ENCODE results near the gene TMEM82. TPM values are rescaled to one million over a fixed set of nuclear protein-coding genes. Genes with fewer than 3 reads are reported as not detected.

The TMEM82 gene
- total and polyA plus RNA-seq, 2 experiments from 2014 or later, result 0.51 TPM; not detected in 1

DNA sequence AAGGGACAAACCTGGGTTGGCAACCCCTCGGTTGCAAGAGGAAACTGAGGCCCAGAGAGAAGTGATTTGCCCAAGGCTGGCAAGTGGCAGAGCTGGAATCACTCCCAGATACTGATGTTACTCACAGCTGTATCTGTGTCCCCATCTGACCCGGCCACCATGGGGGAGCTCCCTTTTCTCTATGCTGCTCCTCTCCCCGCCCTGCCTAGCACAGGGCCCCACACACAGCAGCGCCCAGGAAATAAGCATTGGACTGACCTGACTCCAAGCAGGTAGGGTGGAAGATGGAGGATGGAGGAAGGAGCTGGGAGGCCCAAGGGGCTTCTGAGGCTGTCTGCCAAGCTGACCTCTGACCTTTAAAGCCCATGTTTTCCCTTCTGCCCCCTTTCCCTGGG lies 13.3 kb downstream of the TMEM82 start:
- H3K4me1 ChIP-seq (ENCODE audit: low read depth), result peaks cover 8% of the 10 kb centered on the region
- H3K27ac ChIP-seq, result no peak overlapping the region
- no peaks in the 10 kb centered on the region for H3K9me3 ChIP-seq (ENCODE audit: low read depth)
- no peak overlapping the region for H3K4me3 ChIP-seq
- H3K36me3 ChIP-seq, result no peaks in the 10 kb centered on the region
- H3K27me3 ChIP-seq, result no peaks in the 10 kb centered on the region
- DNase-seq (ENCODE audit: low read depth in 1 of 2, low spot score in 1 of 2), result no peak
- TF ChIP-seq, protein P1, sequence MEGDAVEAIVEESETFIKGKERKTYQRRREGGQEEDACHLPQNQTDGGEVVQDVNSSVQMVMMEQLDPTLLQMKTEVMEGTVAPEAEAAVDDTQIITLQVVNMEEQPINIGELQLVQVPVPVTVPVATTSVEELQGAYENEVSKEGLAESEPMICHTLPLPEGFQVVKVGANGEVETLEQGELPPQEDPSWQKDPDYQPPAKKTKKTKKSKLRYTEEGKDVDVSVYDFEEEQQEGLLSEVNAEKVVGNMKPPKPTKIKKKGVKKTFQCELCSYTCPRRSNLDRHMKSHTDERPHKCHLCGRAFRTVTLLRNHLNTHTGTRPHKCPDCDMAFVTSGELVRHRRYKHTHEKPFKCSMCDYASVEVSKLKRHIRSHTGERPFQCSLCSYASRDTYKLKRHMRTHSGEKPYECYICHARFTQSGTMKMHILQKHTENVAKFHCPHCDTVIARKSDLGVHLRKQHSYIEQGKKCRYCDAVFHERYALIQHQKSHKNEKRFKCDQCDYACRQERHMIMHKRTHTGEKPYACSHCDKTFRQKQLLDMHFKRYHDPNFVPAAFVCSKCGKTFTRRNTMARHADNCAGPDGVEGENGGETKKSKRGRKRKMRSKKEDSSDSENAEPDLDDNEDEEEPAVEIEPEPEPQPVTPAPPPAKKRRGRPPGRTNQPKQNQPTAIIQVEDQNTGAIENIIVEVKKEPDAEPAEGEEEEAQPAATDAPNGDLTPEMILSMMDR (IDR thresholded peaks at IDR 0.05; ENCODE audit: low read depth, low read length), result no peak

DNA sequence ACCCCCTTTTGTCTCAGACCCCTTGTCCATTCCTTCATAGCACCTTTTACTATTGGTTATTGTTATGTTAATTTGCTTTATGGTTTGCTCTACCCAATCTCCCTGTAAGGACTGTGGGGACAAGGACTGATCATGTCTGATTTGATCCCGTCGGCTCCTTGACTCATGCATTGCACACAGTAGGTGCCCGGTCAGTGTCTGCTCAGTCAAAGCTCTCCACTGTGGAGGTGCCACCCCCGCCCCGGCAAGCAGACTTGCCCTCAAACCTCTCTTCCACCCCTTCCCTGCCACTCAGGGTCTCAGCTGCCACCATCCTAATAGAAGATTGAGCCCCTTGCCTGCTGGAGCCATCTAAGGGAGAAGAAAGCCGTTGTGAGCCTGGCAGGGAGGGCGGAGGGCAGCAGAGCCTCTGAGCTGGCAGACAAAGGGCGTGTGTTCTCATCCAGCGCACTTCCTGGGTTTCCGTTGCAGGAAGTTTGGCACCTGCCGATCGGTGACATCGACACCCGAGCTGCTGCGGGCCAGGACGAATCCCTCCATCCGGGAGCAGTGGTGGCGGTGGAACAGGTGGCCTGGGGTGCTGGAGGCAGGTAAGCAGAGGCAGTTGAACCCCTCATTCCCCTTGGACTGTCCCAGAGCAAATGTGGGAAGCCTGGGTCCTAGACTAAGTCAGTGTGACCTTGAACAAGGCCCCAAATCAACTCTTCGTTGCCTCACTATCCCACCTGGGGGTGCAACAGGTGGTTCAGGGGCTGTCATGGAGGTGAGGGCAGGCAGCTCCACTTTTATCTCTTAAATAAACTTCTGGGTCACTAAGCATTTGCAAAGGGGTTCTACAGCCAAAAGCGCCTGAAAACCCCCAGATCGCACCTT lies 14.1 kb downstream of the TMEM82 start:
- H3K36me3 ChIP-seq, result no peaks in the 10 kb centered on the region
- no peak overlapping the region for H3K27ac ChIP-seq
- TF ChIP-seq, protein P1 (IDR thresholded peaks at IDR 0.05; ENCODE audit: low read depth, low read length), result no peak
- DNase-seq (ENCODE audit: low read depth in 1 of 2, low spot score in 1 of 2), result no peak
- H3K4me1 ChIP-seq (ENCODE audit: low read depth), result peaks cover 16% of the 10 kb centered on the region
- H3K27me3 ChIP-seq, result no peaks in the 10 kb centered on the region
- H3K4me3 ChIP-seq, result no peak overlapping the region
- H3K9me3 ChIP-seq (ENCODE audit: low read depth), result no peaks in the 10 kb centered on the region

DNA sequence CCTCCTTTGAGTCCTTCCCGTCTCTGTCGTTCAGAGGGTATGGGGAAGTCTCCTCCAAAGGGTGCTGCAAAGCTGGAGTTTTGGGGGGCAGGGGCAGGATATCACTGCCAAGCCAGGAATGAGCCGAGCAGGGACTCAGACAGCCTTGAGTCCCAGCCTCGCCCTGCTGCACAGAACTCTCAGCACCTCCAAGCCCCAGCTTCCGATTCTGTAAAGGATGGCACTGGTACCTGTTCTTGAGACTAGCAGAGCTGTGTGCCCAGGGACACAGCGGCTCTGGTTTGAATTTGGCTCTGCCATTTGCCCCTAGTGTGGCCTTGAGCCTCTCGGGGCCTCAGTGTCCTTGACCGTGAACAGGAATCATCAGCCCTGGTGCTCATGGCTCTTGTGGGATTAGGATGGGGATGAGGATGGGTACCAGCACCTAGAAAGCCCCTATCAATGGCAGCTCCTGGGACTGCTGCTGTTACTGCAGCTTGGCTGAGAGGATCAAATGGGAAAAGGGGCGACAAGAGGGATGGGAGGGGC lies 14.8 kb downstream of the TMEM82 start:
- H3K4me3 ChIP-seq, result no peak overlapping the region
- H3K27ac ChIP-seq, result no peak overlapping the region
- no peaks in the 10 kb centered on the region for H3K36me3 ChIP-seq
- H3K27me3 ChIP-seq, result no peaks in the 10 kb centered on the region
- H3K9me3 ChIP-seq (ENCODE audit: low read depth), result no peaks in the 10 kb centered on the region
- TF ChIP-seq, protein P1 (IDR thresholded peaks at IDR 0.05; ENCODE audit: low read depth, low read length), result no peak
- DNase-seq (ENCODE audit: low read depth in 1 of 2, low spot score in 1 of 2), result no peak
- peaks cover 22% of the 10 kb centered on the region for H3K4me1 ChIP-seq (ENCODE audit: low read depth)

DNA sequence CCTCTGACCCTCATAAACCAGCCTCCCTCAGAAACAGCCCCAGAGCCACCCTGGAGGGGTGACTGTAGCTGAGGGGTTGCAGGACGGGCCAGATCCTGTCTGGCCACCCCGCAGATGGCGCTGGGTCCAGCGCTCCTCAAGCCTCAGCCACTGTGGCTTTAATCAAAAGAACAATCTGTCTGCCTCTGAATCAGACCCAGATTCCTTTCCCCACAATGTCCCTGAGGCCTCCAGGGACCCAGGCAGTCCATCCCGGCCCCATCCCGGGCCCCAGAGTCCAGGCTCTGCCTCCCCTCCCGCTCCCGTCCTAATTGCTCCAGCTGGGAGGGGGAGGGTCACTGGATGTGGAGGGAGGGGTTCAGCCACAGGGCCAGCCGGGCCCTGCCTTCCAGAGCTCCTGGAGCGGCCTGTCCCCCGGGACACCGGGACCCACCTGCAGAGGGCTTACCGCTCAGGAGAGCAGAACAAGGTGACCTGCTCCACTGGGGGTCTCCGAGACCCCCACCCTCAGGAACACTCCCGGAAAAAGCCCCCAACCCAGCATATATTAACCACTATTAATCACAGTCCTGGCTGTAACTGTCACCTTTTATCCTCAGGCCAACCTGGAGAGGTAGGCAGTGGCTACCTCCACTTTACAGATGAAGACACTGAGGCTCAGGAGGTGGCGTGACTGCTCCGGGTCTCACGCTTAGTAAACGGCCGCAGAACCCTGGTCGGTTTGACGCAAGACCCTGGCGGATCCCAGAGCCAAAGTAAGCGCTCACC lies 15.5 kb downstream of the TMEM82 start:
- Histone ChIP-seq H3K4me1 (ENCODE audit: low read depth) (peaks cover 28% of the 10 kb centered on the region), H3K27ac (peak overlapping the region; percentile 87), H3K4me3 (peak overlapping the region; percentile 87), H3K36me3 (no peaks in the 10 kb centered on the region), H3K27me3 (no peaks in the 10 kb centered on the region), H3K9me3 (ENCODE audit: low read depth) (no peaks in the 10 kb centered on the region)
- TF ChIP-seq, protein P1 (IDR thresholded peaks at IDR 0.05; ENCODE audit: low read depth, low read length), result no peak
- DNase-seq (ENCODE audit: low read depth in 1 of 2, low spot score in 1 of 2), result peak; percentile 48 to 49

DNA sequence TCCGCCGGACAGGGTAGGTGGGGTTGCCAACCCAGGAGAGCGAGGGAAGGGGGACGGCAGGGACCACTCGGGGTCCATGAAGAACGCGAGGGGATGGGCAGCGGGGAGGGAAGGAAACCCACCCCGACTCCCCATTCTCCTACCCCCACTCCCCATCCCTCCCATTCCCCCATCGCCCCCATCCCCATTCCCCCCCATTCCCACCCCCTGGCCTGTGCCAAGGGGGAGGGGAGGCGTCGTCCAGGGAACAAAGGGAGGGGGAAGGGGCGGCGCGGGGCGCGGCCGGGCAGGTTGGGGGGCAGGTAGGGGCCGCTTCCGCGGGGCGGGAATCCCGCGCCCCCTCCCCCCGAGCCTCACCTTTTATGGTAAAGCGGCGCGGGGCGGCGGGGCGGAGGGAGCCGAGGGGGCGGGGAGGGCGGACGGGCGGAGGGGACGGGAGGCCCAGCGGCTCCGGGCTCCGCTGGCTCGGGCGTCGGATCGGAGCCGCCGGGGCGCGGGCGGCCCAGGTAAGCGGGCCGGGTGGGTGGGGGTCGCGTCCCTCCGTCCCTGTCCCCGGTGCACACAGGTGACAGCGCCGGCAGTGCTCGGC lies 16.1 kb downstream of the TMEM82 start, which contains the start of gene FBLIM1:
Gene FBLIM1 (plus strand): TSS at position 453 of the 589 bp plus-strand sequence. CDS start 6,189 bp downstream, outside the sequence.
- Histone ChIP-seq H3K36me3 (no peaks in the 10 kb centered on the region), H3K4me1 (ENCODE audit: low read depth) (peaks cover 32% of the 10 kb centered on the region), H3K4me3 (peak within 1 kb of the TSS; percentile 87), H3K9me3 (ENCODE audit: low read depth) (no peaks in the 10 kb centered on the region), H3K27ac (peak within 1 kb of the TSS; percentile 87), H3K27me3 (no peaks in the 10 kb centered on the region)
- DNase-seq (ENCODE audit: low read depth in 1 of 2, low spot score in 1 of 2), result peak; percentile 51 to 83
- TF ChIP-seq, protein P1 (IDR thresholded peaks at IDR 0.05; ENCODE audit: low read depth, low read length), result no peak

Data from cardiac muscle cell (in vitro differentiated cells and primary cell).